DOHH2 (cell line): ENCODE results near the gene CLK2.

Experiments
- H3F3A ChIP-seq: fragments of 200-600 bp; sonication (generic), shearing (Covaris generic); 2 replicates; pipeline ENCODE4 v1.6.0; 2016; ENCODE audit warnings: antibody characterized with exemption, mild to moderate bottlenecking; ENCODE audit not compliant: control insufficient read depth, insufficient read depth
- H3K27ac ChIP-seq: fragments of 200-600 bp; sonication (generic); 2 replicates; pipeline ENCODE4 v1.5.1; 2014; ENCODE audit warnings: low read depth, mild to moderate bottlenecking, low read length, moderate library complexity
- H3K27me3 ChIP-seq: fragments of 200-600 bp; sonication (generic); 2 replicates; pipeline ENCODE4 v1.6.1; 2014; ENCODE audit warnings: mild to moderate bottlenecking, low read length, mixed read lengths; ENCODE audit not compliant: control insufficient read depth
- H3K36me3 ChIP-seq: fragments of 200-600 bp; sonication (generic); 2 replicates; pipeline ENCODE4 v1.6.1; 2014; ENCODE audit warnings: mild to moderate bottlenecking, low read length, moderate library complexity, mixed read lengths; ENCODE audit not compliant: control insufficient read depth
- H3K4me1 ChIP-seq: fragments of 200-600 bp; sonication (generic); 2 replicates; pipeline ENCODE4 v1.6.1; 2014; ENCODE audit warnings: mild to moderate bottlenecking, low read length, mixed read lengths; ENCODE audit not compliant: control insufficient read depth
- H3K4me2 ChIP-seq: fragments of 200-600 bp; sonication (generic); 2 replicates; pipeline ENCODE4 v1.6.0; 2014; ENCODE audit warnings: mild to moderate bottlenecking, low read length, moderate library complexity
- H3K4me3 ChIP-seq: fragments of 200-600 bp; sonication (generic); 2 replicates; pipeline ENCODE4 v1.5.1; 2014; ENCODE audit warnings: mild to moderate bottlenecking, low read length, mixed read lengths
- H3K79me2 ChIP-seq: fragments of 200-600 bp; sonication (generic); 2 replicates; pipeline ENCODE4 v1.6.1; 2014; ENCODE audit warnings: mild to moderate bottlenecking, low read length, mixed read lengths; ENCODE audit not compliant: control insufficient read depth
- H3K9me2 ChIP-seq: fragments of 200-600 bp; sonication (generic); replicated peaks from 2 replicates; pipeline ENCODE4 v1.6.1; 2014; ENCODE audit warnings: mild to moderate bottlenecking, low read length, mixed read lengths; ENCODE audit not compliant: control insufficient read depth
- H3K9me3 ChIP-seq: fragments of 200-600 bp; sonication (generic); 2 replicates; pipeline ENCODE4 v1.6.1; 2014; ENCODE audit warnings: antibody characterized with exemption, low read length, mixed read lengths; ENCODE audit not compliant: control insufficient read depth, insufficient read depth
- H4K20me1 ChIP-seq: fragments of 200-600 bp; sonication (generic); 2 replicates; pipeline ENCODE4 v1.6.0; 2014; ENCODE audit warnings: low read depth, mild to moderate bottlenecking, antibody characterized with exemption, low read length, moderate library complexity; ENCODE audit not compliant: control insufficient read depth, insufficient read depth
- EZH2phosphoT487 ChIP-seq: fragments of 200-600 bp; sonication (generic); IDR thresholded peaks from 2 replicates; pipeline ENCODE4 v1.6.1; 2017; ENCODE audit warnings: borderline replicate concordance, mild to moderate bottlenecking, antibody characterized with exemption, low read length, moderate library complexity, mixed read lengths
- TF ChIP-seq, protein P1 (sequence below): fragments of 200-600 bp; sonication (generic); IDR thresholded peaks from one replicate; pipeline ENCODE4 v1.5.1; 2014; ENCODE audit warnings: antibody characterized with exemption, mild to moderate bottlenecking, low read depth, low read length; ENCODE audit not compliant: poor library complexity, severe bottlenecking

Gene CLK2

DNA sequence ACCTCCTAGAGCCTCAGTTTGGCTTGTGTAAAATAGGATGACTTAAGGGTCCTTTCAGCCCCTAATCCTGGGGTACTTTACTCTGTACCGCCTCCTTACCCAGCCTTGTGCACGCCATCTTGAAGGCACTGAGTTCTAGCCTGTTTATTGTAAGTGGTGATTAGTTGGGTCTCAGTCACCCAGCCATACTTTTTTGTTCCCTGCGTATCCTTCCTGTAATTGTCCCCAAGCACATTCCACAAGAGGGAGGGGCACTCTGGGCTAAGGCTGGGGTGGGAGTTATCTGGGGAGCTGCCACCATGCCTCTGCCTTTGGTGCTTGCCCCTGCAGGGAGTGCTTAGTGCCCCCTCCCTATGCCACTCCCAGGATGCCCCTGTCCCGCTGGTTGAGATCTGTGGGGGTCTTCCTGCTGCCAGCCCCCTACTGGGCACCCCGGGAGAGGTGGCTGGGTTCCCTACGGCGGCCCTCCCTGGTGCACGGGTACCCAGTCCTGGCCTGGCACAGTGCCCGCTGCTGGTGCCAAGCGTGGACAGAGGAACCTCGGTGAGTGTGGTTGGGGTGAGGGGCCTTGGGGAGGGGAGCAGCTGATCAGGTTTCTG lies 36.2 kb upstream of the CLK2 start:
- peaks cover 6% of the 10 kb centered on the region for H3F3A ChIP-seq
- peaks cover 56% of the 10 kb centered on the region for H3K36me3 ChIP-seq
- H3K79me2 ChIP-seq: peaks cover 54% of the 10 kb centered on the region
- H3K27ac ChIP-seq: peak overlapping the region; percentile 98
- peaks cover 34% of the 10 kb centered on the region for H3K4me1 ChIP-seq
- peaks cover 7% of the 10 kb centered on the region; the same call in 1 of the 2 replicates for H4K20me1 ChIP-seq
- peak overlapping the region; percentile 97 for H3K4me2 ChIP-seq
- TF ChIP-seq, protein P1, sequence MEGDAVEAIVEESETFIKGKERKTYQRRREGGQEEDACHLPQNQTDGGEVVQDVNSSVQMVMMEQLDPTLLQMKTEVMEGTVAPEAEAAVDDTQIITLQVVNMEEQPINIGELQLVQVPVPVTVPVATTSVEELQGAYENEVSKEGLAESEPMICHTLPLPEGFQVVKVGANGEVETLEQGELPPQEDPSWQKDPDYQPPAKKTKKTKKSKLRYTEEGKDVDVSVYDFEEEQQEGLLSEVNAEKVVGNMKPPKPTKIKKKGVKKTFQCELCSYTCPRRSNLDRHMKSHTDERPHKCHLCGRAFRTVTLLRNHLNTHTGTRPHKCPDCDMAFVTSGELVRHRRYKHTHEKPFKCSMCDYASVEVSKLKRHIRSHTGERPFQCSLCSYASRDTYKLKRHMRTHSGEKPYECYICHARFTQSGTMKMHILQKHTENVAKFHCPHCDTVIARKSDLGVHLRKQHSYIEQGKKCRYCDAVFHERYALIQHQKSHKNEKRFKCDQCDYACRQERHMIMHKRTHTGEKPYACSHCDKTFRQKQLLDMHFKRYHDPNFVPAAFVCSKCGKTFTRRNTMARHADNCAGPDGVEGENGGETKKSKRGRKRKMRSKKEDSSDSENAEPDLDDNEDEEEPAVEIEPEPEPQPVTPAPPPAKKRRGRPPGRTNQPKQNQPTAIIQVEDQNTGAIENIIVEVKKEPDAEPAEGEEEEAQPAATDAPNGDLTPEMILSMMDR: peak; percentile 35
- no peak for TF ChIP-seq EZH2phosphoT487
- H3K27me3 ChIP-seq: no peaks in the 10 kb centered on the region
- no peaks in the 10 kb centered on the region for H3K9me3 ChIP-seq
- H3K4me3 ChIP-seq: peak overlapping the region; percentile 91
- H3K9me2 ChIP-seq: no peaks in the 10 kb centered on the region

- H4K20me1 ChIP-seq: peaks cover 7% of the 10 kb centered on the region; the same call in 1 of the 2 replicates
- peaks cover 6% of the 10 kb centered on the region for H3F3A ChIP-seq
- peak within 1 kb of the TSS; percentile 98 for H3K27ac ChIP-seq
- H3K9me2 ChIP-seq: no peaks in the 10 kb centered on the region
- no peaks in the 10 kb centered on the region for H3K9me3 ChIP-seq
- H3K4me3 ChIP-seq: peak within 1 kb of the TSS; percentile 91
- H3K36me3 ChIP-seq: peaks cover 50% of the 10 kb centered on the region
- no peaks in the 10 kb centered on the region for H3K27me3 ChIP-seq
- peak within 1 kb of the TSS; percentile 97 for H3K4me2 ChIP-seq
- H3K79me2 ChIP-seq: peaks cover 50% of the 10 kb centered on the region
- peaks cover 34% of the 10 kb centered on the region for H3K4me1 ChIP-seq
- no peak for TF ChIP-seq EZH2phosphoT487
- TF ChIP-seq, protein P1: no peak
Observed at GRCh38 chr1:155308493-155309422, 35.5 kb upstream of the CLK2 start, which contains the start of gene FDPS. FDPS (plus strand) TSS chr1:155308866; CDS start chr1:155309790, 924 bp downstream.

GRCh38 chr1:155307247-155307740 lies 34.0 kb upstream of the CLK2 start:
- peak overlapping the region; percentile 91 for H3K4me3 ChIP-seq
- peak overlapping the region; percentile 83 for H3K4me2 ChIP-seq
- peaks cover 37% of the 10 kb centered on the region for H3K79me2 ChIP-seq
- H3K9me2 ChIP-seq: no peaks in the 10 kb centered on the region
- TF ChIP-seq, protein P1: peak; percentile 67
- TF ChIP-seq EZH2phosphoT487: no peak
- peaks cover 4% of the 10 kb centered on the region; the same call in 1 of the 2 replicates for H4K20me1 ChIP-seq
- H3K27me3 ChIP-seq: no peaks in the 10 kb centered on the region
- H3K4me1 ChIP-seq: peaks cover 34% of the 10 kb centered on the region
- H3K9me3 ChIP-seq: no peaks in the 10 kb centered on the region
- H3K36me3 ChIP-seq: peaks cover 35% of the 10 kb centered on the region
- H3K27ac ChIP-seq: peak overlapping the region; percentile 98
- peaks cover 6% of the 10 kb centered on the region for H3F3A ChIP-seq
